ENCODE results near the gene MORN1.

GRCh38 chr1:2408859-2409276, 17.5 kb upstream of the MORN1 start:
- TF ChIP-seq CTCF (IDR thresholded peaks at IDR 0.05; ENCODE audit: low read length) (no peak), EZH2 (IDR thresholded peaks at IDR 0.05; ENCODE audit: borderline replicate concordance, low read length) (no peak)

Data from OCI-LY1 (cell line).